ENCODE measurements around the gene TMEM163. TPM values are rescaled to one million over a fixed set of nuclear protein-coding genes. Genes with fewer than 3 reads are reported as not detected.

TMEM163 gene
- polyA plus RNA-seq, 3 donors, result 0.01 TPM; not detected in 2

DNA sequence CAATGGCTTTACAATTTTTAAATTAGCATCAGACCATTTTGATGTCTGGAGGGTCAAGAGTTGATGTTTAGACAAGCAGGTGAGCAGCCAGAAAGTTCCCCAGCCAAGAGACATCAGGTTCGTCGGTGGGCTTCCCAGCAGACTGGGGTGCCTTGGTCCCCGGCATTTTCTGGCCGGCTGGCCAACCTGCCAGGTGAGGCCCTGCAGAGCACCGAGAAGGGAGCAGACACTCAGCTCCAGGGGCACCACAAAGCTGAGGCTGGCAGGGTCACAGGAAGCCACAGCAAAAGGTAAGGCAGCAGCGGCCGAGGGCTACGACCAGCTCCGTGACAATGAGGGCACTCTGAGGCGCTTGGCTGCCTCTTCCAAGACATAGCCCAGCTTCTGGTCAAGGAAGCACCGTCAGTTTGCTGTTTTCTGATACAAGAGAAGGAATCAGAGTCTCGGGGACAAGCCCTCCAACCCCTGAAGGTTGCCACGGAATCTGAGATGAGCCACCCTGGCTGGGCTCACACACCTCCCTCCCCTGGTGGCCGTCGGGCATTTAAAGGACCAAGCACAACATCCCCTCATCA is 235.9 kb downstream of the TMEM163 start:
- Histone ChIP-seq H3K4me1 (ENCODE audit: control insufficient read depth in 1 of 2, insufficient read depth in 2 of 2, low read length in 2 of 2) (no peaks in the 10 kb centered on the region), H3K9me3 (replicated peaks in 1 of 2; ENCODE audit: control insufficient read depth in 1 of 2, insufficient read depth in 1 of 2, low read length in 2 of 2) (no peaks in the 10 kb centered on the region), H3K27me3 (ENCODE audit: control insufficient read depth in 2 of 2, insufficient read depth in 2 of 2, low read length in 2 of 2) (no peaks in the 10 kb centered on the region), H4K20me1 (ENCODE audit: insufficient read depth, low read length) (no peaks in the 10 kb centered on the region), H3K4me3 (replicated peaks in 1 of 3; ENCODE audit: low read depth in 2 of 3, low read length in 3 of 3) (no peak overlapping the region), H3K9ac (ENCODE audit: insufficient read depth, low read length, poor library complexity, severe bottlenecking) (no peak overlapping the region), H3K79me2 (ENCODE audit: insufficient read depth, low read length) (no peaks in the 10 kb centered on the region), H3K36me3 (replicated peaks in 1 of 2; ENCODE audit: control insufficient read depth in 1 of 2, insufficient read depth in 2 of 2, low read length in 2 of 2) (no peaks in the 10 kb centered on the region), H3K4me2 (replicated peaks; ENCODE audit: extremely low read depth, low read length, poor library complexity, severe bottlenecking) (no peak overlapping the region), H3K27ac (ENCODE audit: low read depth in 1 of 2, low read length in 2 of 2) (no peak overlapping the region), H2AFZ (ENCODE audit: insufficient read depth, low read depth, low read length, poor library complexity, severe bottlenecking) (no peak overlapping the region)
- TF ChIP-seq, protein P1, sequence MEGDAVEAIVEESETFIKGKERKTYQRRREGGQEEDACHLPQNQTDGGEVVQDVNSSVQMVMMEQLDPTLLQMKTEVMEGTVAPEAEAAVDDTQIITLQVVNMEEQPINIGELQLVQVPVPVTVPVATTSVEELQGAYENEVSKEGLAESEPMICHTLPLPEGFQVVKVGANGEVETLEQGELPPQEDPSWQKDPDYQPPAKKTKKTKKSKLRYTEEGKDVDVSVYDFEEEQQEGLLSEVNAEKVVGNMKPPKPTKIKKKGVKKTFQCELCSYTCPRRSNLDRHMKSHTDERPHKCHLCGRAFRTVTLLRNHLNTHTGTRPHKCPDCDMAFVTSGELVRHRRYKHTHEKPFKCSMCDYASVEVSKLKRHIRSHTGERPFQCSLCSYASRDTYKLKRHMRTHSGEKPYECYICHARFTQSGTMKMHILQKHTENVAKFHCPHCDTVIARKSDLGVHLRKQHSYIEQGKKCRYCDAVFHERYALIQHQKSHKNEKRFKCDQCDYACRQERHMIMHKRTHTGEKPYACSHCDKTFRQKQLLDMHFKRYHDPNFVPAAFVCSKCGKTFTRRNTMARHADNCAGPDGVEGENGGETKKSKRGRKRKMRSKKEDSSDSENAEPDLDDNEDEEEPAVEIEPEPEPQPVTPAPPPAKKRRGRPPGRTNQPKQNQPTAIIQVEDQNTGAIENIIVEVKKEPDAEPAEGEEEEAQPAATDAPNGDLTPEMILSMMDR (IDR thresholded peaks at IDR 0.05), result no peak
- H3K9me3 Mint-ChIP-seq, result peaks cover 0 to 5% (median 3%) of the 10 kb centered on the region in 7 donors
- DNase-seq, result no peak
- intact Hi-C loops (cut with micrococcal nuclease), result no loop called here
- H3K27ac Mint-ChIP-seq, result no peak overlapping the region
- no peaks in the 10 kb centered on the region for H3K4me1 Mint-ChIP-seq
- H3K27me3 Mint-ChIP-seq (ENCODE audit: low read depth in 3 of 3), result no peaks in the 10 kb centered on the region
- H3K36me3 Mint-ChIP-seq, result no peaks in the 10 kb centered on the region
- WGBS (ENCODE audit: insufficient coverage), result 87% methylated on average over 13 of the region's 15 CpGs
- H3K4me3 Mint-ChIP-seq, result no peak overlapping the region

DNA sequence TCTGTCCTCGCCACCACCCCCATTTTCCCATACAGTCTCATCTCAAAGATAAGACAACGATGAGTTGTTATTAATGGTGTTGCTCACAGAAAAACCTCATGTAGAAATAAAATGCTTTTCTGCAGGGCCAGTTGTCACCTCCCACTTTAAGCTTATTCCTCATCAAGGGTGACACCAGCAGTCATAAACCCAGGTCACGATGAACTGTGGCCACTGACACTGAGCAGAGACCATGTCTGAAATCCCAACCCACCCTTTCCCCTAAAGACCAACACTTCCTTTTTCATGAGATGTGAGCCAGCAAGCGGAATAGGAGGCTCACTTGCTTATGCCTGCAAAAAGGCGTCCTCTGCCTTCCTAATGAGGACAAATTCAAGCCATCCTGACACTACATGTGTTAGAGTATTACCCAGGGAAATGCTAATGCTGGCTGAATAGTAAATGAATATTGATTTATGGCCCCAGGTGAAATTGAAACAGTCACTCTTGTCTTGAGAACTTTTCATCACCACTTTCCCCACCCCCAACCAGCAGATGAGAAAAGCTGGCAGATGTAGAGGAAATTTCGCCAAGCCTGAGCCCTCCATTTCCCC is 236.6 kb downstream of the TMEM163 start:
- no peaks in the 10 kb centered on the region for H3K4me1 Mint-ChIP-seq
- no peak overlapping the region for H3K27ac ChIP-seq (ENCODE audit: low read depth in 1 of 2, low read length in 2 of 2)
- DNase-seq, result no peak
- H3K4me3 ChIP-seq (replicated peaks in 1 of 3; ENCODE audit: low read depth in 2 of 3, low read length in 3 of 3), result no peak overlapping the region
- no peaks in the 10 kb centered on the region for H3K27me3 ChIP-seq (ENCODE audit: control insufficient read depth in 2 of 2, insufficient read depth in 2 of 2, low read length in 2 of 2)
- no peaks in the 10 kb centered on the region for H3K27me3 Mint-ChIP-seq (ENCODE audit: low read depth in 3 of 3)
- intact Hi-C loops (cut with micrococcal nuclease), result no loop called here
- H3K9ac ChIP-seq (ENCODE audit: insufficient read depth, low read length, poor library complexity, severe bottlenecking), result no peak overlapping the region
- no peaks in the 10 kb centered on the region for H3K36me3 ChIP-seq (replicated peaks in 1 of 2; ENCODE audit: control insufficient read depth in 1 of 2, insufficient read depth in 2 of 2, low read length in 2 of 2)
- TF ChIP-seq, protein P1 (IDR thresholded peaks at IDR 0.05), result no peak
- no peaks in the 10 kb centered on the region for H3K36me3 Mint-ChIP-seq
- H2AFZ ChIP-seq (ENCODE audit: insufficient read depth, low read depth, low read length, poor library complexity, severe bottlenecking), result no peak overlapping the region
- no peaks in the 10 kb centered on the region for H4K20me1 ChIP-seq (ENCODE audit: insufficient read depth, low read length)
- 83% methylated on average over 1 of the region's 6 CpGs for WGBS (ENCODE audit: insufficient coverage)
- no peak overlapping the region for H3K27ac Mint-ChIP-seq
- no peaks in the 10 kb centered on the region for H3K4me1 ChIP-seq (ENCODE audit: control insufficient read depth in 1 of 2, insufficient read depth in 2 of 2, low read length in 2 of 2)
- H3K4me2 ChIP-seq (replicated peaks; ENCODE audit: extremely low read depth, low read length, poor library complexity, severe bottlenecking), result no peak overlapping the region
- H3K9me3 ChIP-seq (replicated peaks in 1 of 2; ENCODE audit: control insufficient read depth in 1 of 2, insufficient read depth in 1 of 2, low read length in 2 of 2), result no peaks in the 10 kb centered on the region
- H3K9me3 Mint-ChIP-seq, result peaks cover 0 to 5% (median 3%) of the 10 kb centered on the region in 7 donors
- no peaks in the 10 kb centered on the region for H3K79me2 ChIP-seq (ENCODE audit: insufficient read depth, low read length)
- H3K4me3 Mint-ChIP-seq, result no peak overlapping the region
